GM12891 (cell line): ENCODE results near the gene COLGALT1.
"Not testable (repeated sequence)": the region's sequence is repeated elsewhere in the genome, so short reads cannot be mapped to it uniquely, and the experiment has no call there.

Experiments used
- DNase-seq: peaks from one replicate; pipeline ENCODE4 v3.0.0; 2011; ENCODE audit warnings: low spot score; ENCODE audit not compliant: insufficient read length
- FAIRE-seq: peaks from 2 replicates; lab custom pipeline; 2011; peaks lifted over from hg19 to GRCh38; lab: Jason Lieb, UNC
- PAX5 ChIP-seq: IDR thresholded peaks from 2 replicates; pipeline ENCODE4 v1.6.1; 2011; ENCODE audit warnings: low read length, moderate library complexity, mild to moderate bottlenecking; ENCODE audit not compliant: insufficient read depth, severe bottlenecking
- POLR2A ChIP-seq: IDR thresholded peaks from 2 replicates; pipeline ENCODE4 v1.6.1; 2011; ENCODE audit warnings: low read depth, low read length, control low read depth
- POLR2AphosphoS5 ChIP-seq: IDR thresholded peaks from 2 replicates; pipeline ENCODE4 v1.6.1; 2011; ENCODE audit warnings: low read depth, low read length, control low read depth
- POU2F2 ChIP-seq: IDR thresholded peaks from 2 replicates; pipeline ENCODE4 v1.6.1; 2011; ENCODE audit warnings: low read depth, mild to moderate bottlenecking, control low read depth, low read length, moderate library complexity
- SPI1 ChIP-seq: IDR thresholded peaks from 2 replicates; pipeline ENCODE4 v1.6.1; 2011; ENCODE audit warnings: low read depth, low read length, control low read depth
- TAF1 ChIP-seq: IDR thresholded peaks from 2 replicates; pipeline ENCODE4 v1.6.1; 2011; ENCODE audit warnings: low read depth, low read length, control low read depth

COLGALT1 gene

DNA sequence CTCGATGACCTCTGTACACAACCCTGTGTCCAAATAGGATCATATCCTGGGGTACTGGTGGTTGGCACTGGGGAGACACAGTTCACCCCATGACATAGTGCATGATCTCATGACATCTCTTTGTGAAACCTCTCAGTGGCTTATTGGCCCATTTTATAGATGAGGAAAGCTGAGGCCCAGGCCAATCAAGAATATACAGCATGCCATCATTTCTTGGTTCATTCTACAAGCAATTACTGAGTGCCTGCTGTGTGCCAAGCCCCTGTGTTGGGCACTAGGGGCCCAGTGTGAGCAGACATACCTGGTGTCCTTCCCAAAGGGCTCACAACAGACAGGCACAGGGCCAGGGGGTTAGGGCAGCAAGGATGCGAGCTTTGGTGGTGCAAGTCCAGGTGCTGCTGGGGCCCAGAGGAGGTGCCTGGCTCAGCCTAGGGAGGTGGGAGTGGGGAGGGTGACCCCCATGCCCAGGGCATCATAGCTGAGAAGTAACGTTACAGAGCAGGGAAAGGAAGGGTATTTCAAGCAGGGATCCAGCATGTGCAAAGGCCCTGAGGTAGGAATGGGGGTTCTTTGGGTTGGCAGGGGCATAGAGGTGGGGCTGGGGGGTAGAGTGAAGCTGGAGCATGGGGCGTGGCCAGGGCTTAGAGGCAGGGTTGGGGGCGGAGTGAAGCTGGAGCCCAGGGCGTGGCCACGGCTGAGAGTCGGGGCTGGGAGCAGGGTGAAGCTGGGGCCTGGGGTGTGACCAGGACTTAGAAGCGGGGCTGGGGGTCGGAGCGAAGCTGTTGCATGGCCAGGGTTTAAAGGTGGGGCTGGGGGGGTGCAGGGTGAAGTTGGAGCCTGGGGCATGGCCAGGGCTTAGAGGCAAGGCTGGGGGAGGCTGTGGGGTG, 20.7 kb downstream of the COLGALT1 start:
- TF ChIP-seq POLR2AphosphoS5 (no peak), TAF1 (no peak), PAX5 (no peak), POLR2A (no peak)
- no peak for DNase-seq
- no peak for FAIRE-seq

DNA sequence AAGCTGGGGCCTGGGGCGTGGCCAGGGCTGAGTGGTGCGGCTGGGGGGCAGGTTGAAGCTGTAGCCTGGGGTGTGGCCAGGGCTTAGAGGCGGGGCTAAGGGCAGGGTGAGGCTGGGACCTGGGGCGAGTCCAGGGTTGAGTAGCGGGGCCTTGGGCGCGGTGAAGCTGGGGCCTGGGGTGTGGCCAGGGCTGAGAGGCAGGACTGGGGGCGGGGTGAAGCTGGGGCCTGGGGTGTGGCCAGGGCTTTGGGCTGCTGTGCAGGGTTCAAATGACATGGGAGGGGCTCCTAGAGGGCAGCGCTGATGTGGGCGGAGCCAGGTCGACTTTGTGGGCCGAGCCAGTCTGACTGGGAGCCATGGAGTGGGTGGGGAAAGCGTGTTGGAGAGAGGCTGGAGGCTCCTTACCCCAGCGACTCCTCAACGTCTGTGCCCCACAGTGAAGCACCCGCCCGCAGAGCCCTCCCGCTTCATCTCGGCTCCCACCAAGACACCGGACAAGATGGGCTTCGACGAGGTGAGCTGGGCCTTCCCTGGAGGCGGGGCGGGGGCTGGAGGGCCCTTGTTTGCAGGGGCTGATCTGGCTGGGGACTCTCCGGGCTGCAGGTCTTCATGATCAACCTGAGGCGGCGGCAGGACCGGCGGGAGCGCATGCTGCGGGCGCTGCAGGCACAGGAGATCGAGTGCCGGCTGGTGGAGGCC, 21.5 kb downstream of the COLGALT1 start:
- TF ChIP-seq POLR2AphosphoS5 (no peak), POU2F2 (no peak), PAX5 (no peak), SPI1 (no peak), TAF1 (no peak), POLR2A (no peak)
- FAIRE-seq (no peak), DNase-seq (peak; percentile 60)

DNA sequence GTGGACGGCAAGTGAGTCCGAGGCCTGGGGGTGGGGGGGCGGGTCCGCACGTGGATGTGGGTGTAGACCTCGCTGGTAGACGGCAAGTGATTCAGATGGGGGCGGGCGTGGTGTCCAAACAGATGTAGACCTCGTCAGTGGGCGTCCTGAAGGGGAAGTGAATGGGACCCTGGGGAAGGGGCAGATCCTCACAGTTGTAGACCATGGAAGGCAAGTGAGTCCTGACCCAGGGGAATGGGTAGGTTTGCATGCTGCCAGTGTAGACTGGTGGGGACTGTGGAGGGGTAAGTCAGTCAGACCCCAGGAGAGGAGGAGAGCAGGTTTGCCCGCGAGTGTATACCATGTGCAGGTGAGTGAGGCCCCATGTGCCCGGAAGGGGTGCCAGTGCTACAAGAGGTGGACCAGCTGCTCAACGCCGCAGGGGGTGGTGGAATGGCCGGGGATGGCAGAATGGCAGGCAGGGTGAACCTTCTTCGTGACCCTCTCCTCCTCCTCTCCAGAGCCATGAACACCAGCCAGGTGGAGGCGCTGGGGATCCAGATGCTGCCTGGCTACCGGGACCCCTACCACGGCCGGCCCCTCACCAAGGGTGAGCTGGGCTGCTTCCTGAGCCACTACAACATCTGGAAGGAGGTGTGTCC, 22.1 kb downstream of the COLGALT1 start:
- no peak for FAIRE-seq
- TF ChIP-seq POLR2A (no peak), POU2F2 (no peak), PAX5 (no peak), POLR2AphosphoS5 (no peak), SPI1 (no peak), TAF1 (no peak)
- DNase-seq, result no peak

DNA sequence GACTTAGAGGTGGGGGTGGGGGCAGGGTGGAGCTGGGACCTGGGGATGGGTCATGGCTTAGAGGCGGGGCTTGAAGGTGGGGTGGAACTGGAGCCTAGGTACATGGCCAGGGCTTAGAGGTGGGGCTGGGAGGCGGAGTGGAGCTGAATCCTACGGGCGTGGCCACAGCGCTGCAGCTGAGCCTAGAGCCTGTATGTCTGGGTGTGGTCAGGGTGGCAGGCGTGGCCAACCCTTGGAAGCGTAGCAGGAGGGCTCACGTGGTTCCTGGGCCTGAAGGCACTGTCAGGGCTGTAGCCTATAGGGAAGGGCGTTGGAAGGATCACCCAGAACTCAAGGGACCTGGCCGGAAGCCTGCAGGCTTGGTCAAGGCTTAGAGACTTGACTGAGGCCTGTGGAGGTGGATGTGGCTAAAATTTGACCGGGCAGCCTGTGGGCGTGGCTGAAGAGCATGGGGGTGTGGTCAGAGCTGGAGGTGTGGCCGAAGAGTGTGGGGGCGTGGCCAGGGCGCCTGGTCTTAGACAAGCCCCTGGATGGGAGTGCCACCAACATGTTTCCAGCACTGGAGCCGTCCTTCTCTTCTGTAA, 24.3 kb downstream of the COLGALT1 start:
- DNase-seq (peak; percentile 76), FAIRE-seq (peak; percentile 75)
- TF ChIP-seq SPI1, result no peak
- 0 out of 2 replicates have a peak, but pooled peaks have one; percentile 25 for TF ChIP-seq POLR2AphosphoS5

- TF ChIP-seq POLR2A (no peak), POLR2AphosphoS5 (no peak), PAX5 (no peak), SPI1 (no peak), POU2F2 (no peak), TAF1 (no peak)
- FAIRE-seq (no peak), DNase-seq (no peak)
Observed at GRCh38 chr19:17580470-17581144, 25.2 kb downstream of the COLGALT1 start.

GRCh38 chr19:17581211-17581874, 25.9 kb downstream of the COLGALT1 start:
- FAIRE-seq, result no peak
- DNase-seq, result no peak

DNA sequence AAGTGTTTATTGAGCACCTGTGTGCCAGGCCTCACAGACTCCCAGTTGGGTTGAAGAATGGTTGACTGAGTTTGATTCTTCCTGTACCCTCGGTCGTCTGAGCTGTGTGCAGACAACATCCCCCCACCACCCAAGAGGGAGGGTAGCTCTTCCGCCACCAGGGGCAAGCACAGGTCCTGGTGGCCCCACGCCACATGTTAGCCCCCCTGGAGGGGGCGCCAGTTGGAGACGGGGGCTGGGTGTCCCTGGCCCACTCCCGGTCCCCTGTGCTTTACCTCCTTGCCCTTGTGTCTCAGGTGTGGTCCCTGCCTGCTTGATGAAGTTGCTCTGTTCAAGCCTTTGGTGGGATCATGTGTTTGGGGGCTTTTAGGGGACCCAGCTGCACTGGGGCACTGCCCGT, 27.2 kb downstream of the COLGALT1 start:
- FAIRE-seq, result no peak
- DNase-seq, result no peak
- TF ChIP-seq POLR2A (no peak), SPI1 (no peak), POU2F2 (no peak), POLR2AphosphoS5 (no peak), TAF1 (no peak), PAX5 (no peak)

More at GRCh38 chr19:17581211-17581874, 25.9 kb downstream of the COLGALT1 start:
- no peak for TF ChIP-seq SPI1
- no peak for TF ChIP-seq TAF1
- TF ChIP-seq POLR2AphosphoS5, result no peak
- TF ChIP-seq POU2F2, result no peak
- TF ChIP-seq POLR2A, result no peak
- no peak for TF ChIP-seq PAX5

- DNase-seq (no peak), FAIRE-seq (no peak)
- TF ChIP-seq POU2F2 (no peak), POLR2AphosphoS5 (no peak)
Observed at GRCh38 chr19:17584132-17584531, 28.7 kb downstream of the COLGALT1 start.

GRCh38 chr19:17585395-17585794, 29.9 kb downstream of the COLGALT1 start:
- FAIRE-seq, DNase-seq: not testable (repeated sequence)
